ENCODE data around the gene PNPLA1. TPM values are rescaled to one million over a fixed set of nuclear protein-coding genes. Genes with fewer than 3 reads are reported as not detected.

Gene PNPLA1
- total RNA-seq, 1 donor from 2014 or later, result not detected

GRCh38 chr6:36280983-36281382 is 11.1 kb downstream of the PNPLA1 start:
- Mint-ChIP-seq H3K27ac (no peak overlapping the region), H3K4me1 (ENCODE audit: low read depth) (no peaks in the 10 kb centered on the region), H3K9me3 (no peaks in the 10 kb centered on the region), H3K36me3 (ENCODE audit: low read depth) (no peaks in the 10 kb centered on the region), H3K4me3 (no peak overlapping the region), H3K27me3 (ENCODE audit: insufficient read depth) (peaks cover 37% of the 10 kb centered on the region)
- no peak for DNase-seq (ENCODE audit: low spot score)
- intact Hi-C loops (cut with micrococcal nuclease), result no loop called here

- Mint-ChIP-seq H3K4me1 (ENCODE audit: low read depth) (no peaks in the 10 kb centered on the region), H3K36me3 (ENCODE audit: low read depth) (no peaks in the 10 kb centered on the region), H3K27ac (no peak overlapping the region), H3K27me3 (ENCODE audit: insufficient read depth) (peaks cover 31% of the 10 kb centered on the region), H3K9me3 (no peaks in the 10 kb centered on the region), H3K4me3 (no peak overlapping the region)
- DNase-seq (ENCODE audit: low spot score), result no peak
- intact Hi-C loops (cut with micrococcal nuclease), result no loop called here
These were observed 13.7 kb downstream of the PNPLA1 start for GRCh38 chr6:36283608-36284007.

GRCh38 chr6:36284359-36284758 is 14.5 kb downstream of the PNPLA1 start:
- H3K9me3 Mint-ChIP-seq, result no peaks in the 10 kb centered on the region
- no peak overlapping the region for H3K27ac Mint-ChIP-seq
- H3K36me3 Mint-ChIP-seq (ENCODE audit: low read depth), result no peaks in the 10 kb centered on the region
- intact Hi-C loops (cut with micrococcal nuclease), result no loop called here
- H3K4me3 Mint-ChIP-seq, result no peak overlapping the region
- no peaks in the 10 kb centered on the region for H3K4me1 Mint-ChIP-seq (ENCODE audit: low read depth)
- no peak for DNase-seq (ENCODE audit: low spot score)
- H3K27me3 Mint-ChIP-seq (ENCODE audit: insufficient read depth), result peaks cover 26% of the 10 kb centered on the region

GRCh38 chr6:36285187-36285671 is 15.4 kb downstream of the PNPLA1 start:
- Mint-ChIP-seq H3K27ac (no peak overlapping the region), H3K4me1 (ENCODE audit: low read depth) (no peaks in the 10 kb centered on the region), H3K27me3 (ENCODE audit: insufficient read depth) (peaks cover 26% of the 10 kb centered on the region), H3K36me3 (ENCODE audit: low read depth) (no peaks in the 10 kb centered on the region), H3K9me3 (no peaks in the 10 kb centered on the region), H3K4me3 (no peak overlapping the region)
- intact Hi-C loops (cut with micrococcal nuclease), result no loop called here
- DNase-seq (ENCODE audit: low spot score), result no peak

GRCh38 chr6:36285797-36286196 is 15.9 kb downstream of the PNPLA1 start:
- Mint-ChIP-seq H3K4me1 (ENCODE audit: low read depth) (no peaks in the 10 kb centered on the region), H3K27ac (no peak overlapping the region), H3K9me3 (no peaks in the 10 kb centered on the region), H3K27me3 (ENCODE audit: insufficient read depth) (peaks cover 23% of the 10 kb centered on the region), H3K36me3 (ENCODE audit: low read depth) (no peaks in the 10 kb centered on the region), H3K4me3 (no peak overlapping the region)
- no peak for DNase-seq (ENCODE audit: low spot score)
- intact Hi-C loops (cut with micrococcal nuclease), result no loop called here

GRCh38 chr6:36286858-36287257 is 17.0 kb downstream of the PNPLA1 start:
- intact Hi-C loops (cut with micrococcal nuclease), result no loop called here
- no peak for DNase-seq (ENCODE audit: low spot score)
- H3K27ac Mint-ChIP-seq, result no peak overlapping the region
- H3K4me3 Mint-ChIP-seq, result no peak overlapping the region
- no peaks in the 10 kb centered on the region for H3K36me3 Mint-ChIP-seq (ENCODE audit: low read depth)
- H3K9me3 Mint-ChIP-seq, result no peaks in the 10 kb centered on the region
- peaks cover 13% of the 10 kb centered on the region for H3K27me3 Mint-ChIP-seq (ENCODE audit: insufficient read depth)
- H3K4me1 Mint-ChIP-seq (ENCODE audit: low read depth), result no peaks in the 10 kb centered on the region

GRCh38 chr6:36289281-36289878 is 19.5 kb downstream of the PNPLA1 start:
- DNase-seq (ENCODE audit: low spot score), result no peak
- peaks cover 8% of the 10 kb centered on the region for H3K27me3 Mint-ChIP-seq (ENCODE audit: insufficient read depth)
- no peaks in the 10 kb centered on the region for H3K9me3 Mint-ChIP-seq
- intact Hi-C loops (cut with micrococcal nuclease), result no loop called here
- no peaks in the 10 kb centered on the region for H3K36me3 Mint-ChIP-seq (ENCODE audit: low read depth)
- no peaks in the 10 kb centered on the region for H3K4me1 Mint-ChIP-seq (ENCODE audit: low read depth)
- no peak overlapping the region for H3K4me3 Mint-ChIP-seq
- H3K27ac Mint-ChIP-seq, result no peak overlapping the region

- Mint-ChIP-seq H3K4me1 (ENCODE audit: low read depth) (no peaks in the 10 kb centered on the region), H3K27ac (no peak overlapping the region), H3K4me3 (no peak overlapping the region), H3K27me3 (ENCODE audit: insufficient read depth) (peaks cover 4% of the 10 kb centered on the region), H3K36me3 (ENCODE audit: low read depth) (no peaks in the 10 kb centered on the region), H3K9me3 (no peaks in the 10 kb centered on the region)
- intact Hi-C loops (cut with micrococcal nuclease), result no loop called here
- DNase-seq (ENCODE audit: low spot score), result no peak
These were observed 21.1 kb downstream of the PNPLA1 start for GRCh38 chr6:36290668-36291620.

GRCh38 chr6:36292170-36292569 is 22.3 kb downstream of the PNPLA1 start:
- no peak for DNase-seq (ENCODE audit: low spot score)
- Mint-ChIP-seq H3K27me3 (ENCODE audit: insufficient read depth) (peaks cover 8% of the 10 kb centered on the region), H3K36me3 (ENCODE audit: low read depth) (no peaks in the 10 kb centered on the region), H3K27ac (no peak overlapping the region), H3K4me1 (ENCODE audit: low read depth) (no peaks in the 10 kb centered on the region), H3K4me3 (no peak overlapping the region), H3K9me3 (no peaks in the 10 kb centered on the region)
- intact Hi-C loops (cut with micrococcal nuclease), result no loop called here

GRCh38 chr6:36296240-36296639 is 26.4 kb downstream of the PNPLA1 start:
- Mint-ChIP-seq H3K9me3 (no peaks in the 10 kb centered on the region), H3K4me1 (ENCODE audit: low read depth) (no peaks in the 10 kb centered on the region), H3K27me3 (ENCODE audit: insufficient read depth) (peaks cover 24% of the 10 kb centered on the region), H3K4me3 (no peak overlapping the region), H3K36me3 (ENCODE audit: low read depth) (no peaks in the 10 kb centered on the region), H3K27ac (no peak overlapping the region)
- DNase-seq (ENCODE audit: low spot score), result no peak
- intact Hi-C loops (cut with micrococcal nuclease), result no loop called here

- H3K4me1 Mint-ChIP-seq (ENCODE audit: low read depth), result no peaks in the 10 kb centered on the region
- no peaks in the 10 kb centered on the region for H3K9me3 Mint-ChIP-seq
- H3K27me3 Mint-ChIP-seq (ENCODE audit: insufficient read depth), result peaks cover 24% of the 10 kb centered on the region
- intact Hi-C loops (cut with micrococcal nuclease), result no loop called here
- DNase-seq (ENCODE audit: low spot score), result no peak
- H3K4me3 Mint-ChIP-seq, result no peak overlapping the region
- no peak overlapping the region for H3K27ac Mint-ChIP-seq
- no peaks in the 10 kb centered on the region for H3K36me3 Mint-ChIP-seq (ENCODE audit: low read depth)
These were observed 27.2 kb downstream of the PNPLA1 start for GRCh38 chr6:36297051-36297450.

- no peaks in the 10 kb centered on the region for H3K9me3 Mint-ChIP-seq
- H3K36me3 Mint-ChIP-seq (ENCODE audit: low read depth), result no peaks in the 10 kb centered on the region
- DNase-seq (ENCODE audit: low spot score), result no peak
- peaks cover 5% of the 10 kb centered on the region for H3K4me1 Mint-ChIP-seq (ENCODE audit: low read depth)
- no peak overlapping the region for H3K27ac Mint-ChIP-seq
- intact Hi-C loops (cut with micrococcal nuclease), result no loop called here
- H3K27me3 Mint-ChIP-seq (ENCODE audit: insufficient read depth), result peaks cover 24% of the 10 kb centered on the region
- H3K4me3 Mint-ChIP-seq, result no peak overlapping the region
These were observed 27.7 kb downstream of the PNPLA1 start for GRCh38 chr6:36297511-36297910.

GRCh38 chr6:36298027-36298426 is 28.2 kb downstream of the PNPLA1 start:
- H3K4me3 Mint-ChIP-seq, result no peak overlapping the region

More at GRCh38 chr6:36298027-36298426, 28.2 kb downstream of the PNPLA1 start:
- Mint-ChIP-seq H3K4me1 (ENCODE audit: low read depth) (peaks cover 8% of the 10 kb centered on the region), H3K36me3 (ENCODE audit: low read depth) (no peaks in the 10 kb centered on the region), H3K9me3 (no peaks in the 10 kb centered on the region), H3K27ac (no peak overlapping the region), H3K27me3 (ENCODE audit: insufficient read depth) (peaks cover 24% of the 10 kb centered on the region)
- intact Hi-C loops (cut with micrococcal nuclease), result no loop called here
- DNase-seq (ENCODE audit: low spot score), result no peak

Data from activated T-helper 1 cell treated with anti-CD3 and anti-CD28 coated beads, Interleukin-12 subunit alpha, Interleukin-12 subunit beta, Interleukin-2, Interleukin-4 antibody, amounts not matched to agents 30 ng/mL and 10 ng/mL and 1 ng/mL, durations not matched to agents 14 hours and 24 hours and 36 hours (primary cell).